H9 (cell line): ENCODE results near the gene RWDD1. TPM values are rescaled to one million over a fixed set of nuclear protein-coding genes. Genes with fewer than 3 reads are reported as not detected.
A peak's percentile ranks its signal among the peaks of the same experiment; 100 is the strongest.

Experiments used
- DNase-seq: peaks from one replicate; pipeline ENCODE4 v3.0.0-alpha.2; 2017
- H2AFZ ChIP-seq: one replicate; pipeline ENCODE4 v1.6.1; 2013; ENCODE audit warnings: mild to moderate bottlenecking, low read length, control low read depth, moderate library complexity
- H2AK5ac ChIP-seq: 2 replicates; pipeline ENCODE4 v1.6.1; 2013; ENCODE audit warnings: low read length, control low read depth, mixed read lengths; ENCODE audit not compliant: insufficient read length
- H2BK120ac ChIP-seq: one replicate; pipeline ENCODE4 v1.6.1; 2013; ENCODE audit warnings: low read depth, mild to moderate bottlenecking, low read length, control low read depth, inconsistent platforms; ENCODE audit not compliant: poor library complexity, severe bottlenecking
- H2BK12ac ChIP-seq: 2 replicates; pipeline ENCODE4 v1.6.1; 2013; ENCODE audit warnings: low read length, control low read depth, mixed read lengths, low read depth; ENCODE audit not compliant: insufficient read length
- H2BK15ac ChIP-seq: 2 replicates; pipeline ENCODE4 v1.6.1; 2013; ENCODE audit warnings: low read depth, low read length, control low read depth
- H2BK20ac ChIP-seq: one replicate; pipeline ENCODE4 v1.6.1; 2013; ENCODE audit warnings: low read depth, mild to moderate bottlenecking, low read length, control low read depth, inconsistent platforms; ENCODE audit not compliant: poor library complexity, severe bottlenecking
- H2BK5ac ChIP-seq: 2 replicates; pipeline ENCODE4 v1.6.1; 2013; ENCODE audit warnings: low read length, control low read depth, mixed read lengths; ENCODE audit not compliant: insufficient read length
- H3K14ac ChIP-seq: 2 replicates; pipeline ENCODE4 v1.6.1; 2013; ENCODE audit warnings: low read length, control low read depth; ENCODE audit not compliant: insufficient read depth
- H3K18ac ChIP-seq: 2 replicates; pipeline ENCODE4 v1.6.1; 2013; ENCODE audit warnings: low read depth, mild to moderate bottlenecking, mixed read lengths, low read length, control low read depth; ENCODE audit not compliant: insufficient read length
- H3K23ac ChIP-seq: 2 replicates; pipeline ENCODE4 v1.6.1; 2013; ENCODE audit warnings: low read length, control low read depth, mixed read lengths, low read depth; ENCODE audit not compliant: insufficient read length
- H3K23me2 ChIP-seq: 2 replicates; pipeline ENCODE4 v1.6.1; 2013; ENCODE audit warnings: low read depth, mild to moderate bottlenecking, mixed read lengths, low read length, control low read depth; ENCODE audit not compliant: insufficient read length, poor library complexity, severe bottlenecking
- H3K27ac ChIP-seq: 2 replicates; pipeline ENCODE4 v1.5.1; 2013; ENCODE audit warnings: low read length, control low read depth, mixed read lengths, low read depth; ENCODE audit not compliant: insufficient read length
- H3K27me3 ChIP-seq: 2 replicates; pipeline ENCODE4 v1.6.1; 2013; ENCODE audit warnings: low read length, control low read depth, inconsistent platforms; ENCODE audit not compliant: insufficient read depth
- H3K4ac ChIP-seq: 2 replicates; pipeline ENCODE4 v1.6.1; 2013; ENCODE audit warnings: low read depth, mild to moderate bottlenecking, control low read depth, inconsistent platforms, low read length, moderate library complexity
- H3K4me1 ChIP-seq: 2 replicates; pipeline ENCODE4 v1.6.1; 2013; ENCODE audit warnings: low read length, control low read depth, inconsistent platforms; ENCODE audit not compliant: insufficient read depth
- H3K4me2 ChIP-seq: 2 replicates; pipeline ENCODE4 v1.6.1; 2013; ENCODE audit warnings: low read length, control low read depth, mixed read lengths; ENCODE audit not compliant: insufficient read length, insufficient read depth
- H3K56ac ChIP-seq: 2 replicates; pipeline ENCODE4 v1.6.1; 2013; ENCODE audit warnings: low read depth, mild to moderate bottlenecking, mixed read lengths, low read length, control low read depth; ENCODE audit not compliant: insufficient read length
- H3K79me1 ChIP-seq: 2 replicates; pipeline ENCODE4 v1.6.1; 2013; ENCODE audit warnings: low read depth, mild to moderate bottlenecking, moderate library complexity, low read length, control low read depth, inconsistent platforms; ENCODE audit not compliant: insufficient read depth, poor library complexity, severe bottlenecking
- H3K79me2 ChIP-seq: 2 replicates; pipeline ENCODE4 v1.6.1; 2013; ENCODE audit warnings: low read length, control low read depth, inconsistent platforms; ENCODE audit not compliant: insufficient read depth
- H3K9ac ChIP-seq: 2 replicates; pipeline ENCODE4 v1.6.1; 2013; ENCODE audit warnings: low read length, control low read depth, mixed read lengths; ENCODE audit not compliant: insufficient read length; ENCODE audit errors: extremely low read depth
- H3K9me3 ChIP-seq: one replicate; pipeline ENCODE4 v1.6.1; 2013; ENCODE audit warnings: low read depth, low read length, inconsistent platforms; ENCODE audit not compliant: control insufficient read depth
- H3T11ph ChIP-seq: one replicate; pipeline ENCODE4 v1.6.1; 2013; ENCODE audit warnings: mild to moderate bottlenecking, low read length, control low read depth, inconsistent platforms
- H4K20me1 ChIP-seq: one replicate; pipeline ENCODE4 v1.6.1; 2013; ENCODE audit not compliant: control insufficient read depth, insufficient read length, insufficient read depth
- H4K5ac ChIP-seq: 2 replicates; pipeline ENCODE4 v1.6.1; 2013; ENCODE audit warnings: low read depth, mild to moderate bottlenecking, mixed read lengths, low read length, control low read depth; ENCODE audit not compliant: insufficient read length
- H4K8ac ChIP-seq: replicated peaks from 2 replicates; pipeline ENCODE4 v1.6.1; 2013; ENCODE audit warnings: low read length, control low read depth, mixed read lengths, low read depth; ENCODE audit not compliant: insufficient read length
- H4K91ac ChIP-seq: 2 replicates; pipeline ENCODE4 v1.6.1; 2013; ENCODE audit warnings: low read depth, mild to moderate bottlenecking, moderate library complexity, mixed read lengths, low read length, control low read depth; ENCODE audit not compliant: insufficient read length
- H3K27ac Mint-ChIP-seq, 3 experiments: 2 replicates in 2 of 3; 3 replicates in 1 of 3; pipeline ENCODE4 v1.8.0; 2020 to 2021; ENCODE audit warnings: mixed read lengths in 3 of 3, mild to moderate bottlenecking in 1 of 3, moderate library complexity in 1 of 3
- H3K27me3 Mint-ChIP-seq: 2 replicates; pipeline ENCODE4 v1.8.0; 2021; ENCODE audit warnings: low read depth, mild to moderate bottlenecking, moderate library complexity, mixed read lengths
- H3K36me3 Mint-ChIP-seq, 3 experiments: 2 replicates in 2 of 3; 3 replicates in 1 of 3; pipeline ENCODE4 v1.8.0; 2020 to 2021; ENCODE audit warnings: low read depth in 3 of 3, mixed read lengths in 3 of 3; ENCODE audit not compliant: insufficient read depth in 1 of 3
- H3K4me1 Mint-ChIP-seq, 2 experiments: 2 replicates each; pipeline ENCODE4 v1.8.0; 2020; ENCODE audit warnings: mixed read lengths in 2 of 2
- H3K4me3 Mint-ChIP-seq, 2 experiments: 2 replicates in 1 of 2; 3 replicates in 1 of 2; pipeline ENCODE4 v1.8.0; 2020 to 2021; ENCODE audit warnings: mild to moderate bottlenecking in 2 of 2, mixed read lengths in 2 of 2, moderate library complexity in 1 of 2
- H3K9me3 Mint-ChIP-seq, 2 experiments: 2 replicates in 1 of 2; 3 replicates in 1 of 2; pipeline ENCODE4 v1.8.0; 2020; ENCODE audit warnings: mild to moderate bottlenecking in 2 of 2, mixed read lengths in 2 of 2, moderate library complexity in 1 of 2
- whole genome bisulfite sequencing: extraction: QIAGEN DNeasy Blood & Tissue Kit; methylation state at CpG from one replicate; pipeline ENCODE4 v1.1.7; 2013; ENCODE audit warnings: missing lambda C conversion rate, low lambda C conversion rate, mixed read lengths; ENCODE audit not compliant: insufficient read length; ENCODE audit errors: extremely low coverage; 5-methylcytosine and 5-hydroxymethylcytosine counted together
- total RNA-seq: library from RNA; stranded (reverse); gene quantifications from 2 replicates; pipeline ENCODE4 v1.2.1, GENCODE V29; 2021
- TF ChIP-seq, protein P1 (sequence below): fragments of 200-600 bp; sonication (generic); conservative IDR thresholded peaks from 3 replicates; pipeline ENCODE4 v1.8.0; 2021; ENCODE audit warnings: antibody characterized with exemption, mild to moderate bottlenecking

RWDD1 gene
- total RNA-seq, 1 experiment from 2014 or later, result 42.0 TPM

DNA sequence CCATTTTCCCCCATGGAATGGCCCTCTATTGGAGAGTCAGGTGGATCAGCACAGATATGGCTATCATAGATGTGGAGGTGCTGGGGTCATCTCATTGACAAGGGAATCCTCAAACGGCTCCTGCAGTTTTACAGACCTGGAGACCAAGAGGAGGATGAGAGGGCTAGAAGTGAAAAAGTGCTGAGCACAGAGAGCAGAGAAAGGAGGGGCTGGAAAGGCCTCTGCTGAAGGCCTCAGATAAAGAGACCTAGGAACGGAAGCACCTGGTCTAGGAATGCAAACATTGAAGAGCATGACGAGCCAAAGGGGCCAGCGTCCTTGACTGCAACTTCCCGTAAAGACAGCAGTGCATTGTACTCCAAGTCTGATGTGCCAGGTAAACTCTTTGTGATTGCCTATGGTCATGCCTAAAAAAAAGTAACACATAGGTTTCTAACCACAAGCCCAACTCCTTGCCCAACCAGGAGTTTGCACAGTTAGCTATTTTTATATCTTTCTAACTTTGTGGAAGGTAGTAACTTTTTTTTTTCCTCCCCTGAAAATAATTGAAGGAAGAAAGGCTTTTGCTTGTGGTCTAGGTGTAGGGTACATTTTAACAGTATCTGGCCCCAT lies 60.2 kb downstream of the RWDD1 start:
- Mint-ChIP-seq H3K9me3 (no peaks in the 10 kb centered on the region), H3K36me3 (peaks cover 0 to 14% (median 5%) of the 10 kb centered on the region in 3 experiments; a peak in 5 of 7 replicates), H3K27ac (peak overlapping the region in 2 of 3 experiments; percentile 77 to 91; a peak in 3 of 7 replicates), H3K4me1 (no peaks in the 10 kb centered on the region), H3K27me3 (no peaks in the 10 kb centered on the region; the same call in 1 of the 2 replicates), H3K4me3 (no peak overlapping the region)
- Histone ChIP-seq H4K8ac (no peak overlapping the region), H3K18ac (no peak overlapping the region), H3K27ac (no peak overlapping the region), H4K91ac (no peak overlapping the region), H3K4me2 (no peak overlapping the region), H3K9ac (no peak overlapping the region), H2BK20ac (no peak overlapping the region), H2BK5ac (no peak overlapping the region), H3K4ac (no peak overlapping the region), H2AFZ (no peak overlapping the region), H3K14ac (no peak overlapping the region), H3K23me2 (no peaks in the 10 kb centered on the region), H4K5ac (no peak overlapping the region), H3K4me1 (no peaks in the 10 kb centered on the region), H2AK5ac (no peak overlapping the region), H3K79me1 (no peaks in the 10 kb centered on the region), H3K9me3 (no peaks in the 10 kb centered on the region), H2BK120ac (no peak overlapping the region), H3K27me3 (no peaks in the 10 kb centered on the region), H3T11ph (no peak overlapping the region), H3K79me2 (no peaks in the 10 kb centered on the region), H4K20me1 (no peaks in the 10 kb centered on the region), H3K56ac (no peak overlapping the region), H3K23ac (no peak overlapping the region), H2BK15ac (no peak overlapping the region), H2BK12ac (no peak overlapping the region)
- TF ChIP-seq, protein P1, sequence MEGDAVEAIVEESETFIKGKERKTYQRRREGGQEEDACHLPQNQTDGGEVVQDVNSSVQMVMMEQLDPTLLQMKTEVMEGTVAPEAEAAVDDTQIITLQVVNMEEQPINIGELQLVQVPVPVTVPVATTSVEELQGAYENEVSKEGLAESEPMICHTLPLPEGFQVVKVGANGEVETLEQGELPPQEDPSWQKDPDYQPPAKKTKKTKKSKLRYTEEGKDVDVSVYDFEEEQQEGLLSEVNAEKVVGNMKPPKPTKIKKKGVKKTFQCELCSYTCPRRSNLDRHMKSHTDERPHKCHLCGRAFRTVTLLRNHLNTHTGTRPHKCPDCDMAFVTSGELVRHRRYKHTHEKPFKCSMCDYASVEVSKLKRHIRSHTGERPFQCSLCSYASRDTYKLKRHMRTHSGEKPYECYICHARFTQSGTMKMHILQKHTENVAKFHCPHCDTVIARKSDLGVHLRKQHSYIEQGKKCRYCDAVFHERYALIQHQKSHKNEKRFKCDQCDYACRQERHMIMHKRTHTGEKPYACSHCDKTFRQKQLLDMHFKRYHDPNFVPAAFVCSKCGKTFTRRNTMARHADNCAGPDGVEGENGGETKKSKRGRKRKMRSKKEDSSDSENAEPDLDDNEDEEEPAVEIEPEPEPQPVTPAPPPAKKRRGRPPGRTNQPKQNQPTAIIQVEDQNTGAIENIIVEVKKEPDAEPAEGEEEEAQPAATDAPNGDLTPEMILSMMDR, result no peak
- no CpG with 5 or more reads among the region's 5 CpGs for WGBS
- peak; percentile 41 for DNase-seq
